OCI-M2 (cell line): ENCODE data around the gene MUC5B.
"Not testable (repeated sequence)": the region's sequence is repeated elsewhere in the genome, so short reads cannot be mapped to it uniquely, and the experiment has no call there.

Experiments used
- DNase-seq: peaks from one replicate; lab custom pipeline; 2025; ENCODE audit not compliant: unreplicated experiment; lab: John Stamatoyannopoulos, UW

The MUC5B gene

DNA sequence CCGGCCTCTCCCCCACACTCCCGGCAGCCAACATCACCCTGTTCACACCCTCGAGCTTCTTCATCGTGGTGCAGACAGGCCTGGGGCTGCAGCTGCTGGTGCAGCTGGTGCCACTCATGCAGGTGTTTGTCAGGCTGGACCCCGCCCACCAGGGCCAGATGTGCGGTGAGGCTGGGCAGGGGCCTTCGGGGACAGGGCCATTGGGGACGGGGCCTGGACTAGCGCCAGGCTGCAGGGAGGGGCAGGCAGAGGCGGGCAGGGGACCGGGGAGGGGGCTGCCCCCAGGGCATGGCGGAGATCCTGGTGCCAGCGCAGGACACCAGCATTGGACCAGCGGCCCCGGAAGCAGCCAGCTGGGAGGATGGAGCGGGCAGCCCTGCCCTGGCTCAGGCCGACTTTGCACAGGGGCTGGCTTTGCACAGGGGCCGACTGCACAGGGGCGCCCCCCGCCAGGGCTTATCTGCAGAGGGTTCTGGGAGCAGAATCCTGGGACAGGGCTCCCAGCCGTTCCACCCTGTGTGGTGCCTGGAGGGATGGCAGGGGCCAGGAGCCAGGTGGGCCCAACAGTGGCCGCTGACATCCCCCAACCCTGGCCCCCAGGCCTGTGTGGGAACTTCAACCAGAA, 8.6 kb downstream of the MUC5B start:
- no peak for DNase-seq

DNA sequence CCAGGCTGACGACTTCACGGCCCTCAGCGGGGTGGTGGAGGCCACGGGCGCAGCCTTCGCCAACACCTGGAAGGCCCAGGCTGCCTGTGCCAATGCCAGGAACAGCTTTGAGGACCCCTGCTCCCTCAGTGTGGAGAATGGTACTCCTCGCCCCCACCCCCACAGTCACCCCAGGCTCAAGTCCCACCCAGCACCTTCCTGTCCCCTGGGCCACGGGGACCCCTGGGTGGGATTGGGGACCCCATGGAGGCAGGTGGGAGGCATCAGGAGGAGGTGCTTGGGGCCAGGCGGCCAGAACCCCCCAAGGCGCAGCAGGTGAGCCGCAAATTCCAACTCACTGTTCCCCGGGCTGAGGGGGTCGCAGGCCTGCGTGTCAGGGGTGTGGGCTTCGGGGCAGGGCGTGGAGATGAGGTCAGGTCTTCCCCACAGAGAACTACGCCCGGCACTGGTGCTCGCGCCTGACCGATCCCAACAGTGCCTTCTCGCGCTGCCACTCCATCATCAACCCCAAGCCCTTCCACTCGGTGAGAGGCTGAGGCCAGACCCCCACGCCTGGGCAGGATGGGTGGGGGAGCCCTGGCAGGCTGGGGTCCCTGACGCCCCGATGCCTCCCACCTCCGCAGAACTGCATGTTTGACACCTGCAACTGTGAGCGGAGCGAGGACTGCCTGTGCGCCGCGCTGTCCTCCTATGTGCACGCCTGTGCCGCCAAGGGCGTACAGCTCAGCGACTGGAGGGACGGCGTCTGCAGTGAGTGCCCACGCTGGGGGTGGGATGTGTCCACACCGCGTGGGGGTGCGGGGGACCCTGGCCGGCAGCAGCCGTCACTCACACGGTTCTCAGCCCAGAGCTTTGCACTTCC, 9.4 kb downstream of the MUC5B start:
- DNase-seq: no peak

DNA sequence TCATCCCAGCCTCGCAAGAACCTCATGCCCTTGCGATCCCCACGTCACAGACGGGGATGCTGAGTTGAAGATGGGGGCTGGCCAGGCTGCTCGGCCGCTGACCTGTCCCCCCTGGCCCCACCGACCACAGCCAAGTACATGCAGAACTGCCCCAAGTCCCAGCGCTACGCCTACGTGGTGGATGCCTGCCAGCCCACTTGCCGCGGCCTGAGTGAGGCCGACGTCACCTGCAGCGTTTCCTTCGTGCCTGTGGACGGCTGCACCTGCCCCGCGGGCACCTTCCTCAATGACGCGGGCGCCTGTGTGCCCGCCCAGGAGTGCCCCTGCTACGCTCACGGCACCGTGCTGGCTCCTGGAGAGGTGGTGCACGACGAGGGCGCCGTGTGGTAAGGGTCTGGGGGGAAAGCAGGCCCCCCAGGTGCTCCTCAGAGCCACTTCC, 10.0 kb downstream of the MUC5B start:
- DNase-seq: no peak

DNA sequence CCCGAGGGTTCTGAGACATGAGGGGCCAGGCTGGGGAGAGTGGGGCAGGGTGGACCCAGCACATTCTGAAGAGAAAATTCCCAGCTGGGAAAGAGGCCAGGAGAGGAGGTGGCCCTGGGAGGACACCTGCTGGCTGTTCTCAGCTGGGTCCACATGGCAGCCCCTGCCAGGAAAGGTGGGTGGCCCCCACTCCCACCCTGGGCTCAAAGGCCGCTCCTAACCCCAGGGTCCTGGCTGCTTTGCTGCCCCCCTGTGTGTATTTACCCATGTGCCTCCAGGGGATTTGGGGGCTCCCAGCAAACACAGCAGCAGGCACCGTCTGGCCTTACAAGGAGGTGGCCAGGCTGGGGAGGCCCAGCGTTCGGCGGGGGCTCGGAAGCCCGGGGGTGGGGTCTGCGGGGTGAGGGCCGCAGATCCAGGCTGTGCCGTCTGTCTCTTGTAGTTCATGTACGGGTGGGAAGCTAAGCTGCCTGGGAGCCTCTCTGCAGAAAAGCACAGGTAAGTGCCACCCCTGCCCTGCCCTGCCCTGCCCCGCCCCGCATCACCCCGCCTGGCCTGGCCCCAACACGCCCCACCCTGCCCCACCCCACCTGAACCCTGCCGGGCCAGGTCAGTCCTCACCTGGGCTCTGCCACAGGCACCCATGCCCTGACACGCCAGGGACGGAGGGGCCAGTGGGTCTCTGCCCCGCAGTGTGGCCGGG, 10.6 kb downstream of the MUC5B start:
- no peak for DNase-seq

DNA sequence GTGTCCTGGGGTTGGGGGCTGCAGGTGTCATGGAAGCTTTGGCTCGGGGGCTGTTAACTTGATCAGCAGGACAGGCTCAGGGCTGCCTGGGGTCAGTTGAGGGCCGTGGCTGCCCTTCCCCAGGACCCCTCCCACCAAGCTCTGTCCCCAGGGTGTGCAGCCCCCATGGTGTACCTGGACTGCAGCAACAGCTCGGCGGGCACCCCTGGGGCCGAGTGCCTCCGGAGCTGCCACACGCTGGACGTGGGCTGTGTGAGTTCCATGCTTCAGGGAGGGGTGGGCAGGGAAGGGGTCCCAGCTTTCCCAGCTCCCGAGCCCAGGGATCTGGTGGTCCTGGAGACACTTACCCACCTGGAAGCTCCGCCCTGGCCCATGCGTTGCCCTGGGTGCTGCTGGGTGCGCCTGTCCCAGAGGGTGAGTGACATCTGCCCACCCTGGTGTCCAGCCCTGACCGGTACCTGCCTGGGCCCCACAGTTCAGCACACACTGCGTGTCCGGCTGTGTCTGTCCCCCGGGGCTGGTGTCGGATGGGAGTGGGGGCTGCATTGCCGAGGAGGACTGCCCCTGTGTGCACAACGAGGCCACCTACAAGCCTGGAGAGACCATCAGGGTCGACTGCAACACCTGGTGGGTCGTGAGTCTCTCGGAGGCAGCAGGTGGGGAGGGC, 11.3 kb downstream of the MUC5B start:
- no peak for DNase-seq

DNA sequence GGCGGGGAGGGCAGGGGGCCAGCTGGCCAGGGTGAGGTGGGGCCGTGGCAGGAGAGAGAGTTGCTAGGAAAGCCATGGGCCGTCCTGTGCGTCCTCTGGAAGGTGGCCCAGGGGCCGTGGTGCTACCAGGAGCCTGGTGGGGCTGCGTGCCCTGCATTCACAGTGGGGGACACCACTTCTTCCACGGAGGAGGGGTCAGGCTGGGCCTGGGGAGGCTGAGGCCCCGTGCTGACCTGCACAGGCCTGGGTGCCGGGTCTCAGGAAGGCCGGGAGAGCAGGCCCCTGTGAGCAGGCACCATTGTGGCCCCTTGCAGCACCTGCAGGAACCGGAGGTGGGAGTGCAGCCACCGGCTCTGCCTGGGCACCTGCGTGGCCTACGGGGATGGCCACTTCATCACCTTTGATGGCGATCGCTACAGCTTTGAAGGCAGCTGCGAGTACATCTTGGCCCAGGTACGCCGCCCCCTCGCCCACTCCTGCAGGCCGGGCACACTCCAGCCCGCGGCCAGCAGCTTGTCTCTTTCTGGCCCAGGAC, 12.0 kb downstream of the MUC5B start:
- DNase-seq: no peak

DNA sequence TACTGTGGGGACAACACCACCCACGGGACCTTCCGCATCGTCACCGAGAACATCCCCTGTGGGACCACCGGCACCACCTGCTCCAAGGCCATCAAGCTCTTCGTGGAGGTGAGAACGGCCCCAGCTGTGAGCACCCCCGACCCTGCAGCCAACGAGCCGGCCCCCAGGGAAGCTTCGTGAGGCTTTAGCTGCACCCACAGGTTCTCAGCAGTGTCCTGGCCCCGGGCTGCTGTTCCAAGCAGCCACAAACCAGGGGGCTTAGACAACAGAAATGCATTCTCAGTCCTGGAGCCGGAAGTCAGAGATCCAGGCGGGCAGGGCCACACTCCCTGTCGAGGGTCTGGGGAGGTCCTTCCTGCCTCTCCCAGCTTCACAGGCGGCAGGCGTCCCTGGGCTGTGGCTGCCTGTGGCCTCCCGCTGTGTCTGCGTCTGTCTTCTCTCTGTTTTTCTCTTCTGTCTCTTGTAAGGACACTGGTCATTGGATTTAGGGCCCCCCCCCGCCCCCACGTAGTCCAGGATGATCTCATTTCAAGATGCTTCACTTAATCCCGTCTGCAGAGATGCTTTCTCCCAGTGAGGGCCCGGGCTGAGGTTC, 12.5 kb downstream of the MUC5B start:
- DNase-seq: no peak

DNA sequence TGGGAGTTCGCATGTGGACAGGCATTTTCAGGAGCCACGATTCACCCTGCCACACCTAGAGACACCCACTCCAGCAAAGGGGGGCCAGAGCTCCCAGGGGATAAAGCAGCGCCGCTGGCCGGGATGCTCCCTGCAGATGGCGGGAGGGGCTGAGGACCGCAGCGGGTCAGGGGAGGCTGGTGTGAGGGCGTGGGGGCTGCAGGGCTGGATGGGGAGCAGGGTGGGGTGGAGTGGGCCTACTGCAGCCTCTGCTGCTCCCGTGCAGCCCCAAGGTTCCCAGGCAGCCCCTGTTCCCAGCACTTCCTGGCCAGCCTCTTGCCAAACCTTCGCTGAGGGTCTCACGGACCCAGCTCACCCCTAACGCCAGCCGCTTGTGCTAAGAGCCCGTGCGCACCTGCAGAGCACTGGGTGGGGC, 13.0 kb downstream of the MUC5B start:
- DNase-seq: no peak

DNA sequence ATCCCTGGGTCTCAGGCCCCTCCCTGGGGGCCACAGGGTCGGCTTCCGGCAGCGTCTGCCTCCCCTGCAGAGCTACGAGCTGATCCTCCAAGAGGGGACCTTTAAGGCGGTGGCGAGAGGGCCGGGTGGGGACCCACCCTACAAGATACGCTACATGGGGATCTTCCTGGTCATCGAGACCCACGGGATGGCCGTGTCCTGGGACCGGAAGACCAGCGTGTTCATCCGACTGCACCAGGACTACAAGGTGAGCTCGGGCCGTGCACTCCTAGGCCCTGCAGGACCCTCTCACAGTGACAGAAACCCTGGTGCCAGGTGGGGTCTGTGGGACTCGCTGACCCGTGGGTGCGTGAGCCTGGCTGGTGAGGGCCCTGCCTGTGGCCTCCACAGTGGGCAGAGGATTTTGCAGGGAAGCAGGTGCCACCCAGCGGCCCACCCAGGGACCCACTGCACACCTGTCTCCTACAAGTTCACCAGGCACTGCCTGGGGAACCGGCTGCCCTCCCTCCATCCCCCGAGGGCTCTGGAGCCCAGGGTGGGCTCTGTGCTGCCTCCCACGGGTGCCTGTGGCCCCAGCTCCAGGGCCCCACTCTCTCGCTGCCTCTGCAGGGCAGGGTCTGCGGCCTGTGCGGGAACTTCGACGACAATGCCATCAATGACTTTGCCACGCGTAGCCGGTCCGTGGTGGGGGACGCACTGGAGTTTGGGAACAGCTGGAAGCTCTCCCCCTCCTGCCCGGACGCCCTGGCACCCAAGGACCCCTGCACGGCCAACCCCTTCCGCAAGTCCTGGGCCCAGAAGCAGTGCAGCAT, 13.7 kb downstream of the MUC5B start:
- no peak for DNase-seq

DNA sequence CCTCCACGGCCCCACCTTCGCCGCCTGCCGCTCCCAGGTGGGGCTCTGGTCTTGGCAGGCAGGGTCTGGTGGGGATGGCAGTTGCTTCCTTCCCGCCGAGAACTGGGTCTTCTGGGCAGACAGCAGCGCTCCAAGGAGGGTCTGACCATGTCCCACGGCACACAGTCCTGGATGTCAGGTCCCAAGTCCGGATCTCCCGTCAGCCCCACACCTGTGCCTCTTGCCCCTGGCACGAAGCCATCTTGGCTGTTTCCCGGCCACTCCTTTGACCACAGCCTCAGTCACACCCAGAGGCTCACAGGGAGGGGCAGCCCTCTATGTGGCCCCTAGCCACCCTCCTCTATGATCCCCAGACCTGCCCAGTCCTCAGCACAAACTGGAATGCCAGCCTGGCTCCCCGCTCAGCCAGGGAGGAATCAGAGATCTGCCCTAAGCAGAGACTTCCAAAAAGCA, 14.3 kb downstream of the MUC5B start:
- DNase-seq: no peak

DNA sequence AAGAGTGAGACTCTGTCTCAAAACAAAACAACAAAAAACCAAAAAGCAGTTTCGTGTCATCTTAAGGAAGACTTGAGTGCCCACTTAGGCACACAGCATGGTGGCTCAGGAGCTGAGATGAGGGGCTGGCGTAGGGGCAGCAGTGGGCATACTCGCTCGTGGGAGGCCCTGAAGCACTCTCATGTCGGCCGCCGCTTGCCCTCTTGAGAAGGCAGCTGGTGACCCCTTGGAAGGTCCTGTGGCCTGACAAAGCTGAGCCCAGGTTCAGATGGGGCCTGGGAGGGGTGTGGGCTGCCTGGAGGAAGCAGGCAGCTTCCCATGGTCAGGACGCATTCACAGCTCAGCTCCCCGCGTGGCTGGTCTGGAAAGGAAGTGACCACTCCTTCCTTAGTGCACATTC, 15.0 kb downstream of the MUC5B start:
- no peak for DNase-seq

DNA sequence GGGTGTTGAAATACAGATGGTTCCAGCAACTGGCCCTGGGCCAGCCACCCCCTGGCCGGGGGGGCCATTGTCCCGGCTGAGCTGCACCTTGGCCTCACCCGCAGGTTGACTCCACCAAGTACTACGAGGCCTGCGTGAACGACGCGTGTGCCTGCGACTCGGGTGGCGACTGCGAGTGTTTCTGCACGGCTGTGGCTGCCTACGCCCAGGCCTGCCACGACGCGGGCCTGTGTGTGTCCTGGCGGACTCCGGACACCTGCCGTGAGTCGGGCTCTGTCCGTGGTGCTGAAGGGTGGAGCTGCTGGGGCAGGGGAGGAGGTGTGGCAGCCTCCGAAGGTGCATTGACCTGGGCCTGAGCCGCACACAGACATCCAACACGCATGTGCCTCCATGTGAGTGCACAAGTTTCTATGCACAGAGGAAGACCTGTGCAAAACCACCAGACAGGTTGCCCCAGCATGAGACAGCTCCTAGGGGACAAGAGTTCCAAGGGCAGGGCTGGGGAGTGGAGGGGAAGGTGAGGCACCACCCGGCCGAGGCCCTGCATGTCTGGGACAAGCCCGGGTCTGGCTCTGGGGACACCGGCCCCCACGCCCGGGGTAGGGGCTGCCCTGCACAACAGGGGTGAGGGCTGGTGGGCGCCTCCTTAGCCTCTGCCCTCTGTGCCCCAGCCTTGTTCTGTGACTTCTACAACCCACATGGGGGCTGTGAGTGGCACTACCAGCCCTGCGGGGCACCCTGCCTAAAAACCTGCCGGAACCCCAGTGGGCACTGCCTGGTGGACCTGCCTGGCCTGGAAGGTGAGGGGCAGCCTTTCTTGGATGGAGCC, 16.1 kb downstream of the MUC5B start:
- DNase-seq: no peak

DNA sequence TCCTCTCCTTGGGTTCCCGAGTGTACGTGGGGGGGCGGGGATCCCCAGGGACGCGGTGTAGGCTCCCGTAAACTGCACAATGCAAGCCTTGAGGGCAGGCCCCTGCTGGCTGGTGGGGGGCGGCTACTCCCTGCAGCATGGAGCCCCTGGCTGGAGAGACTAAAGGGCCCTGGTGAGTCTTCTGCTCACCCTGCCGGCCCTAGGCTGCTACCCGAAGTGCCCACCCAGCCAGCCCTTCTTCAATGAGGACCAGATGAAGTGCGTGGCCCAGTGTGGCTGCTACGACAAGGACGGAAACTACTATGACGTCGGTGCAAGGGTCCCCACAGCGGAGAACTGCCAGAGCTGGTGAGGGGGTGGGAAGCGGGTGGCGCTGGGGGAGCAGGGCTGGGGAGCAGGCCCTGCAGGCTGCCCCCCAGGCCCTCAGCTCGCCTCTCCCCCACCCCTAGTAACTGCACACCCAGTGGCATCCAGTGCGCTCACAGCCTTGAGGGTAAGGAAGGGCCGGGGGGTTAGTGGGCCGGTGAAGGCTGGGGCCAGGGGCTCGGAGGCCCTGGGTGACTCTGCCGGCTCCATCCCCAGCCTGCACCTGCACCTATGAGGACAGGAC, 16.8 kb downstream of the MUC5B start:
- no peak for DNase-seq

DNA sequence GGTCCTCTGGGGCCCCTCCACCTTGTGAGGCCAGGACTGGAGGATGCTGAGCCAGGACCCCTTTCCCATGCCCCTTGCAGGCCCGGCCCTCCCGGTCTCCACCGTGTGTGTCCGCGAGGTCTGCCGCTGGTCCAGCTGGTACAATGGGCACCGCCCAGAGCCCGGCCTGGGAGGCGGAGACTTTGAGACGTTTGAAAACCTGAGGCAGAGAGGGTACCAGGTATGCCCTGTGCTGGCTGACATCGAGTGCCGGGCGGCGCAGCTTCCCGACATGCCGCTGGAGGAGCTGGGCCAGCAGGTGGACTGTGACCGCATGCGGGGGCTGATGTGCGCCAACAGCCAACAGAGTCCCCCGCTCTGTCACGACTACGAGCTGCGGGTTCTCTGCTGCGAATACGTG, 17.9 kb downstream of the MUC5B start:
- DNase-seq: no peak

DNA sequence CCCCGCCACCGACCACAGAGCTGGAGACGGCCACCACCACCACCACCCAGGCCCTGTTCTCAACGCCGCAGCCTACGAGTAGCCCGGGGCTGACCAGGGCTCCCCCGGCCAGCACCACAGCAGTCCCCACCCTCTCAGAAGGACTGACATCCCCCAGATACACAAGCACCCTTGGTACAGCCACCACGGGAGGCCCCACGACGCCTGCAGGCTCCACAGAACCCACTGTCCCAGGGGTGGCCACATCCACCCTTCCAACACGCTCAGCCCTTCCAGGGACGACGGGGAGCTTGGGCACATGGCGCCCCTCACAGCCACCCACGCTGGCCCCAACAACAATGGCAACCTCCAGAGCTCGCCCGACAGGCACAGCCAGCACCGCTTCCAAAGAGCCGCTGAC, 18.8 kb downstream of the MUC5B start:
- no peak for DNase-seq

DNA sequence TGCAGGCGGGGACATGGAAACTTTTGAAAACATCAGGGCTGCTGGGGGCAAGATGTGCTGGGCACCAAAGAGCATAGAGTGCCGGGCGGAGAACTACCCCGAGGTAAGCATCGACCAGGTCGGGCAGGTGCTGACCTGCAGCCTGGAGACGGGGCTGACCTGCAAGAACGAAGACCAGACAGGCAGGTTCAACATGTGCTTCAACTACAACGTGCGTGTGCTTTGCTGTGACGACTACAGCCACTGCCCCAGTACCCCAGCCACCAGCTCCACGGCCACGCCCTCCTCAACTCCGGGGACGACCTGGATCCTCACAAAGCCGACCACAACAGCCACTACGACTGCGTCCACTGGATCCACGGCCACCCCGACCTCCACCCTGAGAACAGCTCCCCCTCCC, 19.4 kb downstream of the MUC5B start:
- no peak for DNase-seq

DNA sequence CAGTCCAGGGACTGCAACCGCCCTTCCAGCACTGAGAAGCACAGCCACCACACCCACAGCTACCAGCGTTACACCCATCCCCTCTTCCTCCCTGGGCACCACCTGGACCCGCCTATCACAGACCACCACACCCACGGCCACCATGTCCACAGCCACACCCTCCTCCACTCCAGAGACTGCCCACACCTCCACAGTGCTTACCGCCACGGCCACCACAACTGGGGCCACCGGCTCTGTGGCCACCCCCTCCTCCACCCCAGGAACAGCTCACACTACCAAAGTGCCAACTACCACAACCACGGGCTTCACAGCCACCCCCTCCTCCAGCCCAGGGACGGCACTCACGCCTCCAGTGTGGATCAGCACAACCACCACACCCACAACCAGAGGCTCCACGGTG, 19.9 kb downstream of the MUC5B start:
- DNase-seq: not testable (repeated sequence)

DNA sequence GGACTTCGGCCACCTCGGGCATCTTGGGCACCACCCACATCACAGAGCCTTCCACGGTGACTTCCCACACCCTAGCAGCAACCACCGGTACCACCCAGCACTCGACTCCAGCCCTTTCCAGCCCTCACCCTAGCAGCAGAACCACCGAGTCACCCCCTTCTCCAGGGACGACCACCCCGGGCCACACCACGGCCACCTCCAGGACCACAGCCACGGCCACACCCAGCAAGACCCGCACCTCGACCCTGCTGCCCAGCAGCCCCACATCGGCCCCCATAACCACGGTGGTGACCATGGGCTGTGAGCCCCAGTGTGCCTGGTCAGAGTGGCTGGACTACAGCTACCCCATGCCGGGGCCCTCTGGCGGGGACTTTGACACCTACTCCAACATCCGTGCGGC, 20.7 kb downstream of the MUC5B start:
- not testable (repeated sequence) for DNase-seq

DNA sequence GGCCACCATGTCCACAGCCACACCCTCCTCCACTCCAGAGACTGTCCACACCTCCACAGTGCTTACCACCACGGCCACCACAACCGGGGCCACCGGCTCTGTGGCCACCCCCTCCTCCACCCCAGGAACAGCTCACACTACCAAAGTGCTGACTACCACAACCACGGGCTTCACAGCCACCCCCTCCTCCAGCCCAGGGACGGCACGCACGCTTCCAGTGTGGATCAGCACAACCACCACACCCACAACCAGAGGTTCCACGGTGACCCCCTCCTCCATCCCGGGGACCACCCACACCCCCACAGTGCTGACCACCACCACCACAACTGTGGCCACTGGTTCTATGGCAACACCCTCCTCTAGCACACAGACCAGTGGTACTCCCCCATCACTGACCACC, 21.7 kb downstream of the MUC5B start:
- not testable (repeated sequence) for DNase-seq
